Activated CD4-positive, alpha-beta T cell treated with anti-CD3 and anti-CD28 coated beads, Interleukin-2, amount 50 U/mL, for 24 hours (primary cell): ENCODE results near the gene TAT.
"Not testable (repeated sequence)": the region's sequence is repeated elsewhere in the genome, so short reads cannot be mapped to it uniquely, and the experiment has no call there.

ENCODE experiments used
- DNase-seq, 2 donors: peaks; one replicate each; pipeline ENCODE4 v3.0.0-alpha.2; 2020; ENCODE audit warnings: low read depth in 1 of 2, low spot score in 1 of 2

The TAT gene

DNA sequence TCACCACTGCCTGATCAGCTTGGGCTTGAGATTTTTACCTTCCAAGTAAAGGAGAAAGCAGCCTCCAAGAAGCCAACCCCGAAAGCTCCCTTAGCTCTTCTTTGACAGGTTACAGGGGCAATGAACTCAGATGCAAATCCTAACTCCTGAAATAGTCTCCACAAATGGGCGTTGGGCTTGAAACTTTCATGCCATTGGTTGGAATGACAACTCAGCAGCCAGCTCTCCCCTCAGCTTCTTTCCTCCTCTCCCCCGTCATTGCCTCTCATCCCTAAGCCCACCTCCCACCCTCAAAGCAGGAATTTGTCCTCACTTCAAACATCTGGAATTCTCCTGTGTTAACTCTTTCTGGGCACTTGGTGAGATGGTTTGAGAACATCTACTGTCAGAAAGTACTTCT, at the start of gene TAT:
Gene TAT (minus strand): TSS at position 122 of the 400 bp plus-strand sequence. CDS start 677 bp downstream, outside the sequence.
- DNase-seq: no peak

DNA sequence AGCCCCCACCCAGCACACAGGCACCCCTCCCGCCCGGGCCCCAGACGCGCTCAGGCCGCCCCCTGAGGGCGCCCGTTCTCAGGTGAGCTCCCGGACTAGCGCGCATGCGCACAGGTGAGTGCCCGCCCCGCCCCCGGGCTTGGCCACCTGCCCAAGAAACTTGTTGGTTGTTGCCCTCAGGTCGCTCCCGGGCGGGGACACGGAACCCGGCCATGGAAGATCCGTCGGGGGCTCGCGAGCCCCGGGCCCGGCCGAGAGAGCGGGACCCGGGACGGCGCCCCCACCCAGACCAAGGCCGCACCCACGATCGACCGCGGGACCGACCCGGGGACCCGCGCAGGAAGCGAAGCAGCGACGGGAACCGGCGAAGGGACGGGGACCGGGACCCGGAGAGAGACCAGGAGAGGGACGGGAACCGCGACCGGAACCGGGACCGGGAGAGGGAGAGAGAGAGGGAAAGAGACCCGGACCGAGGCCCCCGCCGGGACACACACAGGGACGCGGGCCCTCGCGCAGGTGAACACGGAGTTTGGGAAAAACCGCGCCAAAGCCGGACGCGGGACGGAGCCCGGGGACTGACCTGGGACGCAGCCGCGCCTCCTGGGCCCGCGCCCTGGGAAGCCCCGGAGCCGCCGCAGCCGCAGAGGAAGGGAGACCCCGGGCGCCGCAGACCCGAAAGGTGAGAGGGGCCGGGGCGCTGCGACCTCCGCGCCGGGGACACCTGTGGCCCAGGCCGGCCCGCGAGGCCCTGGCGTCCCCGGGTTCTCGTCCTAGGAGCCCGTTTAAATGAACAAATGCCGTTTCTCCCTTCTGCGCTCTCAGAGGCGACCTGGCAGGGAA, 49.3 kb upstream of the TAT start, which contains the start of gene MARVELD3:
Gene MARVELD3 (plus strand): TSS at position 167 of the 840 bp plus-strand sequence. CDS start 46 bp downstream, at position 213.
- peak in 1 of 2 donors; percentile 6 for DNase-seq

DNA sequence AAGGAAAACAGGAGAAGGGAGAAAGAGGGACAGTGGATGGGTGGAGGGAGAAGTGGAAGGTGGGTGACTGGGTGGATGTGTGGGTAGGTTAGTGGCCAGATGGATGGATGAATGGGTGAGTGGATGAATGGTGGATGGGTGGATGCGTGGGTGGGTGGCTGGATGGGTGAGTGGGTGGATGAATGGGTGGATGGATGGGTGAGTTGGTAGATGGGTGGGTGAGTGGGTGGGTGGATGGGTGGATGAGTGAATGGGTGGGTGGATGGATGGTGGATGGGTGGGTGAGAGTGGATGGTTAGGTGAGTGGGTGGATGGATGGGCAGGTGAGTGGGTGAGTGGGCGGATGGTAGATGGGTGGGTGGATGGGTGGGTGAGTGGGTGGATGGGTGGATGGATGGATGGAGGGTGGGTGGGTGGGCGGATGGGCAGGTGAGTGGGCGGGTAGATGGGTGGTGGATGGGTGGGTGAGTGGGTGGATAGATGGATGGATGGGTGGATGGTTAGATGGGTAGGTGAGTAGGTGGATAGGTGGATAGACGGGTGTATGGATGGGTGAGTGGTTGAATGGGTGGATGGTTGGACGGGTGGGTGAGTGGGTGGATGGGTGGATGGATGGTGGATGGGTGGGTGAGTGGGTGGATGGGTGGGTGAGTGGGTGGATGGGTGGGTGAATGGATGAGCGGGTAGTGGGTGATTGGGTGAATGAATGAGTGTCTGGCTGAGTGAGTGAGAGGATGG, 48.4 kb upstream of the TAT start:
- DNase-seq: no peak

DNA sequence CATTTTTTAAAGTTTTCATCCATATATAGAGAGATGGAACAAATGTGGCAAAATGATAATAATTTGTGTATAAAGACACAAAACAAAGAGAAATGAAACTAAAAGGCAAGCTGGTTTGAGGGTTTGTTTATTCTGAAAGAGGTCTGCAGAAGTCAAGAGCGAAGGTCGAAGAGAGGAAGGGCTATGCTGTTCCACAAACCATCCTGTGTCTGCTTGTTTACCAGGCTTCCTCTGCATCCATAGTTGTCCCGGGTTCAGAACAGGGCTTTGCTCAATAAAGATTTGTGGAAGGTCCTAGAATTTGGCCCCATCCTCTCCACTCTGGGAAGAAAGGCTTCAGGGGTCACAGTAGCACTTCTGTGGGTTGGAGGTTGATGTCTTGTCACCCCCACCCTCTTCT, 46.7 kb upstream of the TAT start:
- DNase-seq: no peak

DNA sequence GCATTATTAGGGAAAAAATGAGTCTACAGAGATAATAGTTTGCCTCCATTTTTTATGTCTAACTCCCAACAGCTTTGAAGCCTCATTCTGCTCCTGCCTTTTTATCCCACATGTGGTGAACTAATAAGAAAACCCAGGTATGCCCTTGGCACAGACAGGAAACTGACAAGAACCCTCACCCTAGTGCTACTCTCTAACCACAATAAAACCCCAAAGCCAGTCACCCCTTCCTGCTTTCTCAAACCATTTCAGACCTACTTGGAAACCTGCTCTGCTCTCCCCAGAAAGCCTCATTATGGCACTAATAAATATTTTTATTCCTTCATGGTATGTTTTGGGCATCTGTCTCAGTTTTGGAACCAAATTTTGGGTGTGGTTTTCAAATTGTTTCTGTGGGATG, 45.2 kb upstream of the TAT start:
- no peak for DNase-seq

DNA sequence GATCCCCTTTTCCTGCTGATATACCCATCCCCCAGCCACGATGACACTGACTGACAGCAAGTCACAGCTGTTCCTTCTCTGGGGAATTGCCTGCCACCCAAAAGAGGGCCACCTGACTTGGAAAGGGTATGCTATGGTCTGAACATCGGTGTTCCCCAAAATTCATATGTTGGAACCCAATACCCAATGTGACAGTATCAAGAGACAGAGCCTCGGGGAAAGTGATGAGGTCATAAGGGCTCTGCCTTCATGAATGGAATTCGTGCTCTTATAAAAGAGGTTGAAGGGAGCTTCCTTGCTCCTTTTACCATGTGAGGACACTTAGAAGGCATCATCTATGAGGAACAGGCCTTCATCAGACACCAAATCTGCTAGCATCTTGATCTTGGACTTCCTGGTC, 41.5 kb upstream of the TAT start:
- DNase-seq: no peak

DNA sequence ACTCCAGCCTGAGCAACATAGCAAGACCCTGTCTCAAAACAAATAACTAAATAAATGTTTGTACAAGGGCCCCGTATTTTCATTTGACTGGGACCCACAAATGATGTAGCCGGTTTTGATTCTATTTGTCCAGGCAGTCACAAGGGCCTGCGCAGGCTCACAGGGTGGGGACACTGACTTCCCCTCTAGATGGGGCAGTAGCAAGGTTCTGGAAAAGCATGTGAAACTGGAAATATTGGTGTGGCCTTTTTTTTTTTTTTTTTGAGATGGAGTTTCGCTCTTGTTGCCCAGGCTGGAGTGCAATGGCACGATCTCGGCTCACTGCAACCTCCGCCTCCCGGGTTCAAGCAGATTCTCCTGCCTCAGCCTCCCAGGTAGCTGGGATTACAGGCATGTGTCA, 38.1 kb upstream of the TAT start:
- DNase-seq: not testable (repeated sequence)

DNA sequence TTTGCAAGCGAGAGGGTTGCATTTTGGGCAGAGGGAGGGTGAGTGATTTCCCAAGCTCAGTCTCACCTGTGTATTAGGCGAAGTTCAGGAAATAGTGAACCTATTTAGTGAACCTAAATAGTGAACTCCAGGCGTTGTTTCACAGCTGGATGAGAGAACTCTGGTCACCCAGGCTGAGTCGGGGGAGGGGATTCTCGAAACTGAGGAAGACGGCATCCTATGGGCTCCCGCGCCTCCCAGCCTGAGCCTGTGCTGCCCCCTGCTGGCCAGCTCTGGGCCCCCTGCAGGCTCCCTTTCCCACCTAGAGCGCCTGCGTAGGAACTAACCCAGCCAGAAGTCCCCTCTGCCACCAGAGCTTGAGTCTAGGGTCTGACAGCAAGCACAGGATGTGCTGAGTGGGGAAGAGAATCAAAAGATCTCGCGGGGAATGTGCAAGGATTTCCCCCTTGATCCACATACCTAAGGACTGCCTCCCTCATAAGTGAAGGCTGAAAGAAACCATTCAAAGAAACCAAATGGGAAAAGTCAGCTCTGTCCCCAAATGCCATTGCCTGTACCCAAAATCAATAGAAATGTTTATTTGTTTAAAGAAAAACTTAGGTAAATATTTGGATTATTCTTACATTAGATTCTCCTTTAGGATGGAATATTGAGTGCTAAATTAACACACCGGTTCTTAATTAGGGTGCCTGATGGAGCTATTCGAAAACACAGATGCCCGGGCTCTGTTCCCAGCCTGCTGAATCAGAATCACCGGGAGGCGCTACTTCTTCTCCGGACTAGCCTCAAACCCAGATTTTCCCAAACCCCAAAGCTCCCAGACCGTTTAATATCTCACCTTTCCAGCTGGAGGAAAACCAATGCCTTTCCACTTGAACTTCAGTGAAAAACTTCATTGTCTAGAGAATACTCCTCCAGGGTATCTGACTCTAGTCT, 34.3 kb upstream of the TAT start:
- peak; percentile 68 to 72 for DNase-seq

DNA sequence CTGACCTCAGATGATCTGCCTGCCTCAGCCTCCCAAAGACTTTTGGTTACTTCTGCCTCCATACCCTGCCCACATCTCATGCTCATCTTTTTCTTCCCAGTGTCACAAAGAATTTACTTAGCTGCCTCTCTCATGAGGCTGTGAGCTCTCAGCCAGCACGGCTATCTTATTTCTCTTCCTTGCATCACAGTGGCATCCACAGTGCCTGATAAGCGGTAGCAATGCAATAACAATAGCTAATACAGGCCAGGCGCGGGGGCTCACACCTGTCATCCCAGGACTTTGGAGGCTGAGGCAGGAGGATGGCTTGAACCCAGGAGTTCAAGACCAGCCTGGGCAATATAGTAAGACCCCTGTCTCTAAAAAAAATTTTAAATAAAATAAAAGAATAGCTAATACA, 33.6 kb upstream of the TAT start:
- no peak for DNase-seq

DNA sequence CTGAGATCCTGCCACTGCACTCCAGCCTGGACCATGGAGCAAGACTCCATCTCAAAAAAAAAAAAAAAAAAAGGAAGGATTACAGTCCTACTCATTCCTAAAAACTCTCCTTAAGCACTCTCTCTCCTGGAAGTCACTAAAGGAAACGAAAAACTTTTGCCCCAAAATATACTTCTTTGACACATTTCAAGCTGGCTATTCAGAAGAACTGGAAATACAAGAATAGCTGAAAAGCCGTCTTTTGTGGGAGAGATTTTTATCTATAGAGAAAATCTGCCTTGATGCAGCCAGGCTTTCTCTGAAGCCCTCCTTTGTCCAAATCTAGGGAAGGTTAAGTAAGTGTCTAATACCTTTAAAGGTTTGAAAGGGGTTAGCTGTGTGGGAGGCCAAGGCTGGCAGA, 32.2 kb upstream of the TAT start:
- no peak for DNase-seq

DNA sequence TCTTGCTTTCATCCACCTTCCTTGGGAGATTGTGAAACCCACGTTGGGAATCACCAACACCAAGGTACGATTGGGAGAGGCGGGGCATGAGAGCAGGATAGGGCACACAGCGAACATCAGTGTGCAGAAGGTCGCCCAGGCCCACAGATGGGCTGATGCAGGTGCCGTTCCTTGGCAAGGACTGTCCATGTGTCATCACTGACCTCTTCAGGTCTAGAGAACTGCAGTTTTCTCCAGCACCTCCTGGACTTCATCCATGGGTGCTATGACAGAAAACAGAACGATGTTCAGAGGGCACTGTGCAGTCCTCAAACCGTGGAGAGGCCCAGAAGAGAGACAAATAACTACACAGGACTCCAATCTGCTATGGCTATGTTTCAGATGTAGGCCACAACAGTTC, 23.9 kb upstream of the TAT start:
- DNase-seq: no peak

DNA sequence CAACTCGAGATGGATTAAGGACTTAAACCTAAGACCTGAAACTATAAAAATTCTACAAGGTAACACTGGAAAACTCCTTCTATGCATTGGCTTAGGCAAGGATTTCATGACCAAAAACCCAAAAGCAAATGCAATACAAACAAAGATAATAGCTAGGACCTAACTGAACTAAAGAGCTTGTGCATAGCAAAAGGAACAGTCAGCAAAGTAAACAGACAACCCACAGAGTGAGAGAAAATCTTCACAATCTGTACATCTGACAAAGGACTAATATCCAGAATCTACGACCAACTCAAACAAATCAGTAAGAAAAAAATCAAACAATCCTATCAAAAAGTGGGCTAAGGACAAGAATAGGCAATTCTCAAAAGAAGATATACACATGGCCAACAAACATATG, 21.5 kb upstream of the TAT start:
- DNase-seq: not testable (repeated sequence)

DNA sequence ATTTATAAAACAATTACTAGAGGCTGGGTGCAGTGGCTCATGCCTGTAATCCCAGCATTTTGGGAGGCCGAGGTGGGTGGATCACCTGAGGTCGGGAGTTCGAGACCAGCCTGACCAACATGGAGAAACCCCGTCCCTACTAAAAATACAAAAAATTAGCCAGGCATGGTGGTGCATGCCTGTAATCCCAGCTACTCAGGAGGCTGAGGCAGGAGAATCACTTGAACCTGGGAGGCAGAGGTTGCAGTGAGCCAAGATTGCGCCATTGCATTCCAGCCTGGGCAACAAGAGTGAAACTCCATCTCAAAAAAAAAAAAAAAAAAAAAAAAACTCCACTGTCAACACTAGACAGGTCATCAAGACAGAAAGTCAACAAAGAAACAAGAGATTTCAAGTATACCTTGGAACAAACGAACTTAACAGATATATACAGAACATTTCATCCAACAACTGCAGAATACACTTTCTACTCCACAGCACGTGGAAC, 18.5 kb upstream of the TAT start:
- DNase-seq: not testable (repeated sequence)

DNA sequence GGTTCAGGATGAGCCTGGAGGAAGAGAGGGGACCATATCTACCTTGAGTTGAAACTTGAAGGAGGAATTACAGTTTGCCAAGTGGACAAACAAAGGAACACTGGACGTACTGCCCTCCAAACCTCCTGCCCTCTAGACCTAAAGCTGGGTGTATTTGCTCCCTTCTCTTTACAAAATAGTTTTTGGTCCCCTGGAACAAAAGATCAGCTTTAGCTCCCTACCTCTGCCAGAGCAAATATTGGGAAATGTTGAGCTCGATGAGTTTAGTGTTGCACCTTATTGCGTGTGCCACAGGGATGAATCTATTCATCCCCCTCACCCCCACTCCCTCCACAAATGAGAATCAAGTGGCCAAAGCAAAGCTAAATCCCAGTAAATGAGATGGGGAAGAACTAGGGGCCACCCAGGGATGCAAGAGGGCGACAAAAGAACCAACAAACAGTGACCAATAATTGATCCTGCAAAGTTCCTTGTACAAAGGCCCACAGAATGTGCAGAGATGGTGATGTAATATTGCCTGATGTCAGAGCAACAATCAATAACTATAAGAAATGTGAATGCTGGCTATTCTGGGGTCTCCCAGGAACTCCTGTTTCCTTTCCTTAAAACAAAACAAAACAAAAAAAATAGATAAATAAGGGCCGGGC, 17.2 kb upstream of the TAT start:
- no peak for DNase-seq

DNA sequence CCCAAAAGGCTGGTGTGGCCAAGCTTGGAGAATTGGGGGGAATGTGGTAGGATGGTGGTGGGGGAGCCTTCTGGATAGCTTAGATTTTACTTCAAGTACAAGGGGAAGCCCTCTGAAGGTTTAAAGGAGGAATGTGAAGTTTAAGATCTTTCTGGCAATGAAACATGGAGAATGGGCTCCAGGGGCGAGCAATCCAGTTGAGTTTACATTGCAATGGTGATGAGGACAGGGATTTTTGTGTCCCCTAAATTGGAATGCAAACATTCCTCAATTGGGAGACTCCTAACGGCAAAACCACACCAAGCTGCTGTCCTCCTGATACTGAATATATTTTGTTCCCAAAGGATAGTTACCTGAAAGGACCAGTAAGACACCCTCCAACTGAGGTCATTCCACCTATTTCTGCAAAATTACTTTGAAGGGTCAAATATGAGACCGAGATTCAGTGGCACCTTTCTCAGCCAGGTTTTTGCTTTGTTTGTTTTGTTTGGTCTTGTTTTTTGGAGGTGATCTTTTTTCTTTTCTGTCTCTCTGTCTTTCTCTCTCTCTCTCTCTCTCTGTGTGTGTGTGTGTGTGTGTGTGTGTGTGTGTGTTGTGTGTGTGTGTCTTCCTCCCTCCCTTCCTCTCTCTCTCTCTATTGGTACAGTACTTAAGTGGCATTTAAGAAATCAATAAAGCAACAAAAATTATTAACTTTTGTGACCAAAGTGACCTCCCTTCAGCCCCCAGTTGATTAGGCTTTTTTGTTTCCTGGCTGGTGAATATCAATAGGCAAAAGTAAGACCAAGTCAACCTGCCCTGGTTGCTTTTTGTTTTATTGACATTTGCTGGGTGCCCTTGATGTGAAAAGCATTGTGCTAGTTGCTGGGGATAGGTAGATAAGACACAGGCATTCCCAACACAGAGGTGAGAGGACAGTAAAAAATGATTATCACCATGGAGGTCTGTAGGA, 16.4 kb upstream of the TAT start:
- no peak for DNase-seq

DNA sequence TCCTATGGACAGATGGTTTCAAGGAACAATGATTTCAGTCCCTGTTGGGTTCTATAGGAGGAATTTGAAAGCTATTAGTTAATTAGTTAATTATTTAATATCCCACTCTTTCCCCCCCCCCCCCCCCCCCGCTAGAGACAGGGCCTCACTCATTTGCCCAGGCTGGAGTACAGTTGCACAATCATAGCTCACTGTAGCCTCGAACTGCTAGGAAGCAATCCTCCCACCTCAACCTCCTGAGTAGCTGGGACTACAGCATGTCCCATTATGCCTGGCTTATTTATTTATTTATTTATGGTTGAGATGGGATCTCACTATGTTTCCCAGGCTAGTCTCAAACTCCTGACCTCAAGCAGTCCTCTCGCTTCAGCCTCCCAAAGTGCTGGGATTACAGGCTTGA, 15.0 kb upstream of the TAT start:
- no peak for DNase-seq

DNA sequence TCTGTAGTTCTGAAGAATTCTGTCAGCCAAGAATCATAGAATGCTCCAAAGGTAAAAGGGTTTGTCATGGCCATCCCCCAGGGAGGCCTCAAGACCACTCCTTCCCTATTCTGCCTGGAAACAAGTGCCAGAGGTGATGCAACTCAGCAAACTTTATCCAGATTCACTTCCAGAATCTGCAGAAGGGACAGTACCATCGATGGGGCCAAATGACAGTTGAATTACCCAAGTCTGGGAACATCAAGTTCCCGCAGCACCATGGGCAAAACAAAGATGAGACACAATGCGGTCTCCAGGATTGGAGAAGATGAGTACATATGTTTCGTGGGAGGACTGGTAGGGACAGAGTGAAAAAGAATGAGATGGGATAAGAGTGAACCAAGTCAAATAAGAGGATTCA, 13.7 kb upstream of the TAT start:
- no peak for DNase-seq

DNA sequence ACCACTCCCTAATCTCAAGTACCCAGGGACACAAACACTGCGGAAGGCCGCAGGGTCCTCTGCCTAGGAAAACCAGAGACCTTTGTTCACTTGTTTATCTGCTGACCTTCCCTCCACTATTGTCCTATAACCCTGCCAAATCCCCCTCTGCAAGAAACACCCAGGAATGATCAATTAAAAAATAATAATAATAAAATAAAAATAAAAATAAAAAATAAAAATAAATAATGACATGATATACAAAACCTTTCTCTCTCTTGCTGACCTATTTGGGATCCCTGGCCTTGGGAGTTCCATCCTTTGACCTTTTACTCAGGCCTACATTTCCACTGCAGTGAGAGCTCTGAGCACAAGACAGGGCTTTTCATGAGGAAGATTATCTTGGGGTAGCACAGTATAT, 13.2 kb upstream of the TAT start:
- DNase-seq: not testable (repeated sequence)

DNA sequence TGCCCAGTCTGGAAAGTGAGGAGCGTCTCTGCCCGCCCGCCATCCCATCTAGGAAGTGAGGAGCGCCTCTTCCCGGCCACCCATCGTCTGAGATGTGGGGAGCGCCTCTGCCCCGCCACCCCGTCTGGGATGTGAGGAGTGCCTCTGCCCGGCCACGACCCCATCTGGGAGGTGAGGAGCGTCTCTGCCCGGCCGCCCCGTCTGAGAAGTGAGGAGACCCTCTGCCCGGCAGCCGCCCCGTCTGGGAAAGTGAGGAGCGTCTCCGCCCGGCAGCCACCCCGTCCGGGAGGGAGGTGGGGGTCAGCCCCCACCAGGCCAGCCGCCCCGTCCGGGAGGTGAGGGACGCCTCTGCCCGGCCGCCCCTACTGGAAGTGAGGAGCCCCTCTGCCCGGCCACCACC, 12.4 kb upstream of the TAT start:
- DNase-seq: not testable (repeated sequence)
